A549 (cell line): ENCODE results near the gene FBXL20.
"Not testable (repeated sequence)": the region's sequence is repeated elsewhere in the genome, so short reads cannot be mapped to it uniquely, and the experiment has no call there.

ENCODE experiments used
- CHD2 ChIP-seq: fragments of 150-350 bp; IDR thresholded peaks from 2 replicates; pipeline ENCODE4 v1.6.1; 2014; ENCODE audit warnings: low read length; ENCODE audit not compliant: partially characterized antibody
- CTCF ChIP-seq: fragments of >200 bp; sonication (Bioruptor Twin); formaldehyde crosslinking; IDR thresholded peaks from 3 replicates; pipeline ENCODE4 v1.5.1; 2016
- EP300 ChIP-seq, 2 experiments: fragments of >200 bp; sonication (Bioruptor Twin); formaldehyde crosslinking; IDR thresholded peaks; 2 replicates in 1 of 2; 3 replicates in 1 of 2; pipeline ENCODE4 v1.6.1; 2016 to 2017
- JUN ChIP-seq, 2 experiments: fragments of >200 bp; sonication (Bioruptor Twin); formaldehyde crosslinking; IDR thresholded peaks; 2 replicates in 1 of 2; 3 replicates in 1 of 2; pipeline ENCODE4 v1.6.1; 2016 to 2017
- NR3C1 ChIP-seq: fragments of >200 bp; sonication (Bioruptor Twin); formaldehyde crosslinking; IDR thresholded peaks from 3 replicates; pipeline ENCODE4 v1.6.1; 2017
- POLR2A ChIP-seq: IDR thresholded peaks from 2 replicates; pipeline ENCODE4 v1.6.1; 2012; ENCODE audit warnings: mild to moderate bottlenecking, low read length
- RCOR1 ChIP-seq: fragments of 150-350 bp; IDR thresholded peaks from 2 replicates; pipeline ENCODE4 v1.6.1; 2014; ENCODE audit warnings: antibody characterized with exemption, low read length, low read depth
- SREBF2 ChIP-seq: fragments of 450-650 bp; IDR thresholded peaks from 2 replicates; pipeline ENCODE4 v1.6.1; 2014; ENCODE audit warnings: mild to moderate bottlenecking, moderate library complexity

GRCh38 chr17:39286513-39286912 lies 114.9 kb downstream of the FBXL20 start:
- not testable (repeated sequence) for TF ChIP-seq CHD2; JUN (IDR thresholded peaks at IDR 0.05); CTCF; SREBF2; RCOR1; NR3C1; EP300 (IDR thresholded peaks at IDR 0.05); POLR2A
